ENCODE results near the gene OR6J1.

- TF ChIP-seq NRF1 (IDR thresholded peaks at IDR 0.05; ENCODE audit: low read depth, low read length): no peak
- no peak for TF ChIP-seq RXRA (IDR thresholded peaks at IDR 0.05; ENCODE audit: borderline replicate concordance, low read depth)
- no peak for TF ChIP-seq CTCF (IDR thresholded peaks at IDR 0.05)
- TF ChIP-seq MAX (IDR thresholded peaks at IDR 0.05; ENCODE audit: low read depth): no peak
- TF ChIP-seq RCOR1 (IDR thresholded peaks at IDR 0.05; ENCODE audit: low read length): no peak
- no peak for TF ChIP-seq ELF1 (IDR thresholded peaks at IDR 0.05)
- no peak for TF ChIP-seq USF2 (IDR thresholded peaks at IDR 0.05; ENCODE audit: borderline replicate concordance, low read depth, low read length)
- no peak for TF ChIP-seq RFX5 (IDR thresholded peaks at IDR 0.05; ENCODE audit: low read length)
- TF ChIP-seq FOSL2 (IDR thresholded peaks at IDR 0.05; ENCODE audit: borderline replicate concordance, low read depth): no peak
These were observed 47.7 kb downstream of the OR6J1 start for GRCh38 chr14:22596354-22596879.

All from SK-N-SH (cell line).